H54 (cell line): ENCODE results near the gene WWOX.

Experiments
- DNase-seq: peaks from one replicate; pipeline ENCODE4 v3.0.0; 2011; ENCODE audit warnings: low spot score, mixed read lengths; ENCODE audit not compliant: insufficient read length
- FAIRE-seq: peaks from 3 replicates; lab custom pipeline; 2011; peaks lifted over from hg19 to GRCh38; lab: Jason Lieb, UNC
- POLR2A ChIP-seq: IDR thresholded peaks from 2 replicates; pipeline ENCODE4 v1.6.1; 2011; ENCODE audit warnings: low read depth, mild to moderate bottlenecking, low read length

The WWOX gene

DNA sequence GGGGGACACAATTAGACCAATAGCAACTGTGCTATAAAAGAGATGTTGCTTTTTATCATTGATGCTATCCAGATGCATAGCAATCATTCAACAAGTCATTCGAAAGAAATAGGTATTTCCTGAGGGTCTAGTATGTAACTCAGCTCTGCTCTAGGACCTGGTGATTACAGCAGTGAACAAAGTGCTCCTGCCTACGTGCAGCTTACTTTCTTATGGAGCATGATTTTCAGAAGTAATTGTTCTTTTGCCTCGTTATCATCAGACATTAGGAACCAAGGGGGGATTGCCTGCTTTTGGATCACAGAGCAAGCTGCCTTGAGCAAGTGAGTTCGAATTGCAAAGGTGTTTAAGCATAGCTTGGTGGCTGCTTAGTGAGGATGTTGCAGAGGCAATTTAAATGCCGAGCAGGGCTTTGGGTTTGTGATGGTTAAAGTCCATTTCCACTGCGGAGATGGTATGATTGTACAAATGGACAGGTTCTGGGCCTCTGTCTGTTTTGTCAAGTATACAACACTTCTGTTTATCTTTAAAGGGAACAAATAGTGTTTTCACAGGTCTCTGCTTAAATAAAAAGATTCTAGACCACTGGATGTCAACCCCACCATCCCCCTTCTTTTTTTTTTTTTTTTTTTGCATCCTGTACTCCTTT lies 41.5 kb downstream of the WWOX start:
- DNase-seq = no peak
- FAIRE-seq = no peak
- no peak for TF ChIP-seq POLR2A

DNA sequence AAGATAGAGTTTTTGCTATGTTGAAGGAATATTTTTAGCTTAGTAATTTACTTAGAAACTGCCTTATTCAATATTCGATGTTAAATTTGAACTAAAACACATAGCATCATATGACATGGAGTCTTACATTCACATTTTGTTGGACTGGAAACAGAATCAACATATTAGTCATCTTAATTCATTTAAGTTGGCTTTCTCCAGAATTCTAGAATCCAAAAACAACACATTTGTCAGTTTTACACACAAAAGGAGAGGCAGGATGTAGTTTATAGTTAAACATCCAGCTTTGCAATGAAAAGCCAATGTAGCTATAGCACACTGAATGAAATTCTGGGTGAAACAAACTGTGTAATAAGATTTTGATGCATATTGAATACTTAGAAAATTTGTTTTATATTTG lies 43.3 kb downstream of the WWOX start:
- no peak for FAIRE-seq
- no peak for DNase-seq
- TF ChIP-seq POLR2A = no peak

GRCh38 chr16:78146807-78147206 lies 47.4 kb downstream of the WWOX start:
- FAIRE-seq = no peak

DNA sequence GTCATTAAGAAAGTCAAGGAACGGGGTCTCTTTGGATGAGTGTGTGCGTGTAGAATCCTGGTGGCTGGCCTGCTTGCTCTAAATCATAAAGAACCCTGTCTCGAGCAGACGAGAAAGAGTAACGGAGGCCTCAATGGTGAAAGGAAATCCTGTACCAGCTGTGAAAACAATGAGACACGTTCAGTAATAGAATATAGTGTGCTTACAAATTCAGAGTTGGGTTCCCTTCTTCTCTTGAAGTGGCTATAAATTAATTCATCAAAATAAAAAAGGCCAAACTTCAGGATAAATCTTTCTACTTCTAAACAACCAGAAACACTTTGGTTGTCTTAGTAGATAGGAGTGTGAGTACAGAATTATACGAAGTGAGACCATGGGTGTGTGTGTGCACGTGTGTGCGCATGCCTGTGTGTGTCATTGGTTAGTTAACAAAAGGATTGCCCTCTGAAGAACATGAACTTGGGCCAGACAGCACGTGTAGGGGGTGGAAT lies 48.5 kb downstream of the WWOX start:
- FAIRE-seq (no peak), DNase-seq (no peak)
- no peak for TF ChIP-seq POLR2A

More at GRCh38 chr16:78146807-78147206, 47.4 kb downstream of the WWOX start:
- no peak for TF ChIP-seq POLR2A
- no peak for DNase-seq

DNA sequence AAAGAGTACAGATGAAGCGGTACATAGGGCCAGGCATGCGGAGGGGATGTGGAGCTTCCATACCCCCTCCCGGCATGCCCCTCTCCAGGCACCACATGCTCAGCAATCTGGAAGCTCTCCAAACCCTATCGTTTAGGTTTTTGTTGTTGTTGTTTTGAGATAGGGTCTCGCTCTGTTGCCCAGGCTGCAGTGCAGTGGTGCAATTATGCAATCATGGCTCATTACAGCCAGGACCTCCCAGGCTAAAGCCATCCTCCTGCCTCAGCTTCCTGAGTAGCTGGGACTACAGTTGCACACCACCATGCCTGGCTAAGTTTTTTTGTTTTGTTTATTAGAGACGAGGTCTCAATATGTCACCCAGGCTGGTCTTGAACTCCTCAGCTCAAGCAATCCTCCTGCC lies 50.8 kb downstream of the WWOX start:
- DNase-seq = no peak
- TF ChIP-seq POLR2A = no peak
- no peak for FAIRE-seq

DNA sequence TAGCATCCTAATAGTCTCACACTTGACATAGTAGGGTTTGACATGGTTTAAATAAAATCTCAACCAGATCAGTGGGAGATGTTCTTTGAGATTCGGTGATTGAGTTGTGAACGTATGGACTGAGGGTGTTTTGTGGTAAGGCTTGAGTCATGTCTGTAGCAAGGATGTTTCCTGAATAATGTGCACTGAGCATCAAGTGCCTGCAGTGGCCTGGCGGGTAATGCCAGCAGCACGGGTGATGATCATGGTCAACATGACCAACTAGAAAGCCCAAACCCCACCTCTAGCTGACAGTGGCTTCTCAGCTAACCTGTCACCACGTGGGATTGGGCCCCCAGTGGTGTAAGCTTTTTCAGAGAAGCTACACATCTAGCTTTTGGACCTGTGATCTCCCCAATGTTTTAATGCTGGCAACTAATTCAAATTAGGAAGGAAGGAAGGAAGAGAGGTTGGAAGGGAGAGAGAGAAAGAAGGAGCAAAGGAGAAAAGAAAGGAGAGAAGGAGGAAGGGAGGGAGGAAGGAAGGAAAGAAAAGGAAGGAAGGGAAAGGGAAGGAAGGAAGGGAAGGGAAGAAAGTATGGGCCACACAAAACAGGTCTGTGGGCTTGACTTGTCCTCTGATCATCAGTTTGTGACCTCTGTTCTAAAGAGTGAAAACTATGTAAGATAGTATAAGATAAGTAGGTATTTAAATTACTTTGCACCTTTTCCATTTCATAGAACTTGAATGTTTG lies 55.4 kb downstream of the WWOX start:
- no peak for FAIRE-seq
- TF ChIP-seq POLR2A = no peak
- no peak for DNase-seq

- no peak for TF ChIP-seq POLR2A
- DNase-seq = no peak
These were observed 56.4 kb downstream of the WWOX start for GRCh38 chr16:78155791-78156345.

GRCh38 chr16:78161023-78161729 lies 61.7 kb downstream of the WWOX start:
- no peak for TF ChIP-seq POLR2A
- no peak for FAIRE-seq
- no peak for DNase-seq

More at GRCh38 chr16:78155791-78156345, 56.4 kb downstream of the WWOX start:
- FAIRE-seq = no peak

- DNase-seq (no peak), FAIRE-seq (no peak)
- TF ChIP-seq POLR2A = no peak
These were observed 64.6 kb downstream of the WWOX start for GRCh38 chr16:78163772-78164670.

GRCh38 chr16:78170494-78170933 lies 71.1 kb downstream of the WWOX start:
- no peak for TF ChIP-seq POLR2A
- DNase-seq (no peak), FAIRE-seq (no peak)

DNA sequence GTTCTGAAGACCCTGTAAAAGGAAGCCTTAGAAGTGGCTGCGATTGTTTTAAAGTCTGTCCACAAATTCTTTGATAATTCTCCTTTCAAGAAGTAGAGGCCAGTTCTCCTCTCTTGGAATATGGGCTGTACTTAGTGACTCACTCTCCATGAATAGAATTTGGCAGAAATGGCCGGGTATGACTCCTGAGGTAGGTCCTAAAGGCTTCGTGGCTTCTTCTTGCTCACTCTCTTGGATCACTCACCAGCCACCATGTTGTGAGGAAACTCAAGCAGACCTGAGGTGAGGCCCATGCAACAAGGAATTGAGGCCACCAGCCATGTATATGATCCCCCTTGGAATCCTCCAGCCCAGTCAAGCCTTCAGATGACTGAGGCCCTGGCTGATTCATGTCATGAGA lies 75.8 kb downstream of the WWOX start:
- no peak for TF ChIP-seq POLR2A
- peak; percentile 11 for DNase-seq
- no peak for FAIRE-seq

DNA sequence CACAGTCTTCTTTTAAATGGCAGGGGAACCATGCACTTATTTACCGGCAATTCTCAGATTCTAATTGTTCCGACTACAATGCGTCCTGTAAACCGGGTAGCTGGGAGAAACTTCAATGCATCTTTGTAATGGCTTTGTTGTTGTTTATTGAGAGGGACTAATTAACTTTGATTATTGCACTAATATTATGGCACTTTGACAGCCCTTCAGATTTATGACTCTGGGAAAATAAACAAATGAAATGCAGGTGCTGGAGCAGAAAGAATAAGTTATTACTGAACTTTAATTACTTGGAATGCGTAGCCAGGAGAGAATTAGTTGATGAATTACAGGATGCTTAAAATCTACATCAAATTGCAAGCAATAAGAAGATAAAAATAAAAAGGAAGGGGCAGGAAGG lies 77.0 kb downstream of the WWOX start:
- FAIRE-seq (no peak), DNase-seq (no peak)
- no peak for TF ChIP-seq POLR2A

GRCh38 chr16:78177218-78177617 lies 77.8 kb downstream of the WWOX start:
- FAIRE-seq = no peak
- no peak for DNase-seq
- no peak for TF ChIP-seq POLR2A
